SJSA1 (cell line): ENCODE results near the gene PROP1. TPM values are rescaled to one million over a fixed set of nuclear protein-coding genes. Genes with fewer than 3 reads are reported as not detected.
"Not testable (repeated sequence)": the region's sequence is repeated elsewhere in the genome, so short reads cannot be mapped to it uniquely, and the experiment has no call there.

Source experiments
- DNase-seq, 2 experiments: peaks; one replicate each; pipeline ENCODE4 v3.0.0-alpha.2; 2015 to 2020; ENCODE audit warnings: low spot score in 2 of 2, low read depth in 1 of 2
- H3K27ac ChIP-seq: fragments of 250-450 bp; sonication (Bioruptor Pico); 2 replicates; pipeline ENCODE4 v1.5.1; 2020; ENCODE audit warnings: mild to moderate bottlenecking, moderate library complexity
- H3K27me3 ChIP-seq: fragments of 250-450 bp; sonication (Bioruptor Pico); replicated peaks from 2 replicates; pipeline ENCODE4 v1.5.1; 2020; ENCODE audit warnings: mild to moderate bottlenecking, moderate library complexity
- H3K36me3 ChIP-seq: fragments of 250-450 bp; sonication (Bioruptor Pico); 2 replicates; pipeline ENCODE4 v1.5.1; 2020; ENCODE audit warnings: mild to moderate bottlenecking
- H3K4me1 ChIP-seq: fragments of 250-450 bp; sonication (Bioruptor Pico); replicated peaks from 2 replicates; pipeline ENCODE4 v1.6.1; 2021; ENCODE audit warnings: mild to moderate bottlenecking
- H3K4me3 ChIP-seq: fragments of 250-450 bp; sonication (Bioruptor Pico); 2 replicates; pipeline ENCODE4 v1.5.1; 2020; ENCODE audit warnings: mild to moderate bottlenecking
- H3K9me3 ChIP-seq: fragments of 250-450 bp; sonication (Bioruptor Pico); replicated peaks from 2 replicates; pipeline ENCODE4 v1.5.1; 2020; ENCODE audit warnings: mild to moderate bottlenecking
- total RNA-seq: library from RNA; depleted of rRNA; stranded (reverse); fragments of >200 nt; shearing (Covaris generic); gene quantifications from 2 replicates; pipeline ENCODE4 v1.2.3, GENCODE V29; 2014; rRNA removed

Gene PROP1
- total RNA-seq = not detected in 2 replicates

GRCh38 chr5:177995691-177996595 lies at the start of gene PROP1:
PROP1 (minus strand) TSS chr5:177996242; CDS start chr5:177995933, 309 bp downstream.
- H3K9me3 ChIP-seq = no peaks in the 10 kb centered on the region
- no peaks in the 10 kb centered on the region for H3K36me3 ChIP-seq
- no peaks in the 10 kb centered on the region for H3K4me1 ChIP-seq
- peaks cover 25% of the 10 kb centered on the region for H3K27me3 ChIP-seq
- no peak within 1 kb of the TSS for H3K4me3 ChIP-seq
- DNase-seq = no peak
- H3K27ac ChIP-seq = no peak within 1 kb of the TSS

DNA sequence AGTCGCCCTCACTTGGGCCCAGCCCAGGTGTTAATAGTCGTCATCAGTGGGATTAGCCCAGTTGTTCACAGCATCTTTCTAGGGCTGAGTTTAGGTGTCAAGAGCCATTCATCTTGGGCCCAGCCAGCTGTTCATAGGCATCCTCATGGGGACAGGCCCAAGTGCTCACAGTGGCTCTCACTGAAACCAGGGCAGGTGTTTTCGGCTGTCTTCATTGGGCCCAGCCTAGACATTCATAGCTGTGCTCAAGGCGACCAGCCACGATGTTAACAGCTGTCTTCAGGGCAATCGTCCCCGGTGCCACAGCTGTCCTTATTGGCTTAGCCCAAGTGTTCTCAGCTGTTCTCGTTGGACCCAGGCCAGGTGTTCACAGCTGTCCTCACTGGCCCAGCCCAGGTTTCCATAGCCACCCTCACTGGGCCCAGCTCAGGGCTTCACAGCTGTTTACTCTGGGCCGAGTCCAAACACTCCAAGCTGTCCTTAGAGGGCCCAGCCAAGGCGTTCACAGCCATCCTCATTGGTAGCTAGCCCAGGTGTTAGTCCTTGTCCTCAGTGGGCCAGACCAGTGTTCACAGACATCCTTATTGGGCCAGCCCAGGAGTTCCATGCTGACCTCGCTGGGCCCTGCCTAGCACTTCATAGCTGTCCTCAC lies 23.5 kb upstream of the PROP1 start:
- not testable (repeated sequence) for H3K36me3 ChIP-seq, H3K27ac ChIP-seq, H3K4me1 ChIP-seq, DNase-seq, H3K9me3 ChIP-seq, H3K4me3 ChIP-seq, H3K27me3 ChIP-seq

- H3K36me3 ChIP-seq, H3K4me3 ChIP-seq, H3K27me3 ChIP-seq, H3K27ac ChIP-seq, H3K4me1 ChIP-seq, H3K9me3 ChIP-seq, DNase-seq: not testable (repeated sequence)
Observed at GRCh38 chr5:178012758-178013157, 16.7 kb upstream of the PROP1 start.

GRCh38 chr5:178011816-178012554 lies 15.9 kb upstream of the PROP1 start:
- H3K4me1 ChIP-seq, DNase-seq: not testable (repeated sequence)

GRCh38 chr5:178007272-178007671 lies 11.2 kb upstream of the PROP1 start:
- H3K27ac ChIP-seq, H3K9me3 ChIP-seq, DNase-seq, H3K4me1 ChIP-seq, H3K36me3 ChIP-seq, H3K4me3 ChIP-seq, H3K27me3 ChIP-seq: not testable (repeated sequence)

More at GRCh38 chr5:178011816-178012554, 15.9 kb upstream of the PROP1 start:
- H3K27ac ChIP-seq, H3K4me3 ChIP-seq, H3K27me3 ChIP-seq, H3K9me3 ChIP-seq, H3K36me3 ChIP-seq: not testable (repeated sequence)

DNA sequence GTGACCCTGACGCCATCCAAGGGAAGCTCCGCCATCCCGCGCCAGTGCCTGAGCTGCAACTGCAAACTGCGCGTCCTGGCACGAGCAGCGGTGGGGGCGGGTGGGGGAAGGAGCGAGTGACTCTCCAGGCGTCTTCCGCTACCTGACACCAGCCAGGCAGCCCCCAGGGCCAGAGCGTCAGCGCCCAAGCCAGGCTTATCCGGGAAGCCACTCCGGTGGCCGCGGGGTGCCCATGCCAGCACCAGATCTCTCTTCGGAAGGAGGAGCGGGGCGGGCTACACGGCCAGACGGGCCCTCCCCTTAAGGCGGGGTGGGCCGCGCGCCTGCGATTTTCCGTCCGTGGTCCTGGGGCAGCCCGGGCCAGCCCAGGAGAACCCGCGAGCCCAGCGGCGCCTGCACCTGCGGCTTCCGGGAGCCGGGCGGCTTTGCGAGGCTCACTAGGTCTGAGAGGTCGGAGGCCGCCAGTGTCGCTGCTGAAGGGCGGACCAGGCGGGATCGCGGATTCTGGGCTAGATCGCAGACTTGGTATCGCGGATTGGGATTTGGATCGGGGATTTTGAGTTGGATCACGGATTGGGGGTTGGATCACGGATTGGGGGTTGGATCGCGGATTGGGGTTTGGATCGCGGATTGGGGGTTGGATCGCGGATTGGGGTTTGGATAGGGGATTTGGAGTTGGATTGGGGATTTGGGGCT lies 10.6 kb upstream of the PROP1 start:
- H3K36me3 ChIP-seq, H3K9me3 ChIP-seq, DNase-seq, H3K4me3 ChIP-seq, H3K4me1 ChIP-seq, H3K27me3 ChIP-seq, H3K27ac ChIP-seq: not testable (repeated sequence)

GRCh38 chr5:178006181-178006535 lies 10.1 kb upstream of the PROP1 start:
- not testable (repeated sequence) for H3K4me1 ChIP-seq, H3K4me3 ChIP-seq, H3K36me3 ChIP-seq, H3K27me3 ChIP-seq, DNase-seq, H3K27ac ChIP-seq, H3K9me3 ChIP-seq

GRCh38 chr5:177997846-177998245 lies 1.8 kb upstream of the PROP1 start:
- Histone ChIP-seq H3K9me3 (no peaks in the 10 kb centered on the region), H3K4me3 (no peak overlapping the region), H3K27ac (no peak overlapping the region), H3K36me3 (no peaks in the 10 kb centered on the region), H3K27me3 (peaks cover 23% of the 10 kb centered on the region), H3K4me1 (no peaks in the 10 kb centered on the region)
- no peak for DNase-seq

- peaks cover 23% of the 10 kb centered on the region for H3K27me3 ChIP-seq
- no peaks in the 10 kb centered on the region for H3K4me1 ChIP-seq
- H3K27ac ChIP-seq = no peak overlapping the region
- no peak overlapping the region for H3K4me3 ChIP-seq
- H3K9me3 ChIP-seq = no peaks in the 10 kb centered on the region
- no peak for DNase-seq
- H3K36me3 ChIP-seq = no peaks in the 10 kb centered on the region
Observed at GRCh38 chr5:177997319-177997670, 1.3 kb upstream of the PROP1 start.

DNA sequence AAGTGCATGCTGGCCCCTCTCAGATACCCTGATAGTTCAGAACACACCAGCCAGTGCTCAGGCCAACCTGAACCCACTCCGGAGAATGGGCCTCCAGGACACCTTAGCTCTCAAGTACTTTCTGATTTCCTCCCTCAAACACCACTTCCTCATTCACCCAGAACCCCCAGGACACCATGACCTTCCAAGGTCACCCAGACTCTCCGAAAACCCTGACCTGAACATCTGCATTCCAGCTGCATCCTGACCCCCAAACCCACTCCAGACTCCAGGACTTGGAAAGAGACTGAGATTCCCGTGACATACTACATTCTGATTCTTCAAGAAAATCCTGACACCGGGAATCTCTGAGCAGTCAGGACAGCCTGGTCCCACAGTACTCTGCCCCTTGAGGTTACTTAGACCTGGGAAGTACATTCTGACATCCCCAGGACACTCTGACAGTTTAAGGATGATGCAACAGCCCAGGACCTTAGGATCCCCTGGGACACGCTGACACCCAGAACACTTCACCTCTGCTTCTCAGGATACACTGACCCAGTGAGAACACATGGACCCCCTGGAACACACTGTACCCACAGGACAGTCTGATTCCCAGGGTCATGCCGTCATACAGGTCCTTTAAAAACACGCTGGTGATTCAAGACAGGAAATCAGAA lies 747 bp upstream of the PROP1 start:
- H3K9me3 ChIP-seq = no peaks in the 10 kb centered on the region
- H3K4me1 ChIP-seq = no peaks in the 10 kb centered on the region
- H3K27ac ChIP-seq = no peak overlapping the region
- no peak for DNase-seq
- no peaks in the 10 kb centered on the region for H3K36me3 ChIP-seq
- H3K4me3 ChIP-seq = no peak overlapping the region
- H3K27me3 ChIP-seq = peaks cover 23% of the 10 kb centered on the region

- no peaks in the 10 kb centered on the region for H3K9me3 ChIP-seq
- H3K4me3 ChIP-seq = no peak overlapping the region
- H3K27me3 ChIP-seq = peaks cover 27% of the 10 kb centered on the region
- DNase-seq = no peak
- H3K4me1 ChIP-seq = no peaks in the 10 kb centered on the region
- H3K27ac ChIP-seq = no peak overlapping the region
- H3K36me3 ChIP-seq = no peaks in the 10 kb centered on the region
Observed at GRCh38 chr5:177994561-177995190, 1.4 kb downstream of the PROP1 start.

- Histone ChIP-seq H3K9me3 (no peaks in the 10 kb centered on the region), H3K36me3 (no peaks in the 10 kb centered on the region), H3K4me3 (no peak overlapping the region), H3K4me1 (no peaks in the 10 kb centered on the region), H3K27ac (no peak overlapping the region), H3K27me3 (peaks cover 33% of the 10 kb centered on the region)
- no peak for DNase-seq
Observed at GRCh38 chr5:177994063-177994462, 2.0 kb downstream of the PROP1 start.

DNA sequence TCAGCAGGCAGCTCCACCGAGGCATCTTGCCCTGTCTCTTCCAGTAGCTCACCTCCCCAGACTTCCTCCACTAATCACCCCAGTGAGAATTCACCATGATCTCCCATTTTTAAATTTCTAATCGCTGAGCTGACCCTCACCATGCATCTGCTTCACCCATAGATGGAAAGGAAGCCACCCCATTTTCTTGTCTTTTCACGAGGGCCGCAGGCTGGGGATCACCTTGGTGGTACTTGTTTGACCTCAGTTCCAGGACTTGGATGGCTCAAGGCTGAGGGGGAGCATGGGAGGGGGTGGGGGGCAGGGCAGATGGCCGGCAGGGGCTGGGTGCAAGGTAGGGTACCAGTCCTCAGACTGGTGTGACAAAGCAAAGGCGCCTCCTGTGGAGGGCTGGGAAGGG lies 3.6 kb downstream of the PROP1 start:
- H3K4me1 ChIP-seq = no peaks in the 10 kb centered on the region
- no peaks in the 10 kb centered on the region for H3K9me3 ChIP-seq
- no peak overlapping the region for H3K27ac ChIP-seq

More for the DNA sequence above, 3.6 kb downstream of the PROP1 start:
- no peak for DNase-seq
- peaks cover 41% of the 10 kb centered on the region for H3K27me3 ChIP-seq
- H3K36me3 ChIP-seq = no peaks in the 10 kb centered on the region
- no peak overlapping the region for H3K4me3 ChIP-seq
